Endothelial cell (in vitro differentiated cells): ENCODE measurements around the gene MRM1. TPM values are rescaled to one million over a fixed set of nuclear protein-coding genes. Genes with fewer than 3 reads are reported as not detected.
A peak's percentile ranks its signal among the peaks of the same experiment; 100 is the strongest.

Source experiments
- DNase-seq: peaks from one replicate; pipeline ENCODE4 v3.0.0; 2021; ENCODE audit warnings: low spot score
- H3K27ac Mint-ChIP-seq: one replicate; pipeline ENCODE4 v1.8.0; 2021; ENCODE audit warnings: mixed read lengths, inconsistent platforms; ENCODE audit not compliant: unreplicated experiment
- H3K27me3 Mint-ChIP-seq: one replicate; pipeline ENCODE4 v1.8.0; 2021; ENCODE audit warnings: mild to moderate bottlenecking, moderate library complexity, mixed read lengths, inconsistent platforms; ENCODE audit not compliant: unreplicated experiment
- H3K36me3 Mint-ChIP-seq: one replicate; pipeline ENCODE4 v1.8.0; 2021; ENCODE audit warnings: mild to moderate bottlenecking, low read depth, mixed read lengths, inconsistent platforms; ENCODE audit not compliant: unreplicated experiment
- H3K4me1 Mint-ChIP-seq: one replicate; pipeline ENCODE4 v1.8.0; 2021; ENCODE audit warnings: mild to moderate bottlenecking, mixed read lengths, inconsistent platforms; ENCODE audit not compliant: unreplicated experiment
- H3K4me3 Mint-ChIP-seq: one replicate; pipeline ENCODE4 v1.8.0; 2021; ENCODE audit warnings: mild to moderate bottlenecking, mixed read lengths, inconsistent platforms; ENCODE audit not compliant: unreplicated experiment
- H3K9me3 Mint-ChIP-seq: one replicate; pipeline ENCODE4 v1.8.0; 2021; ENCODE audit warnings: mixed read lengths, inconsistent platforms; ENCODE audit not compliant: unreplicated experiment
- CTCF ChIP-seq: fragments of 200-600 bp; sonication (generic); IDR thresholded peaks from one replicate; pipeline ENCODE4 v1.5.0; 2021; ENCODE audit warnings: antibody characterized with exemption; ENCODE audit not compliant: unreplicated experiment
- total RNA-seq: library from RNA; stranded (reverse); fragmentation: NEBNext Ultra II Directional; extraction: Animal tissue kit (Norgen Biotek cat#: 25700); gene quantifications from one replicate; pipeline ENCODE4 v1.2.1, GENCODE V29; 2021; ENCODE audit not compliant: unreplicated experiment

Gene MRM1
- total RNA-seq, 1 donor from 2014 or later: 1.7 TPM

GRCh38 chr17:36629970-36630502 lies 28.7 kb downstream of the MRM1 start:
- no peak for TF ChIP-seq CTCF
- Mint-ChIP-seq H3K27ac (no peak overlapping the region), H3K4me1 (peaks cover 29% of the 10 kb centered on the region), H3K9me3 (no peaks in the 10 kb centered on the region), H3K27me3 (peaks cover 7% of the 10 kb centered on the region), H3K4me3 (no peak overlapping the region), H3K36me3 (no peaks in the 10 kb centered on the region)
- no peak for DNase-seq

- Mint-ChIP-seq H3K27ac (no peak overlapping the region), H3K4me1 (peaks cover 34% of the 10 kb centered on the region), H3K36me3 (no peaks in the 10 kb centered on the region), H3K9me3 (no peaks in the 10 kb centered on the region), H3K27me3 (peaks cover 9% of the 10 kb centered on the region), H3K4me3 (no peak overlapping the region)
- DNase-seq: no peak
- no peak for TF ChIP-seq CTCF
These were observed 29.6 kb downstream of the MRM1 start for GRCh38 chr17:36631022-36631421.

GRCh38 chr17:36632916-36633771 lies 31.8 kb downstream of the MRM1 start:
- no peak for DNase-seq
- TF ChIP-seq CTCF: no peak
- Mint-ChIP-seq H3K27ac (peak overlapping the region; percentile 44), H3K4me3 (no peak overlapping the region), H3K4me1 (peaks cover 34% of the 10 kb centered on the region), H3K27me3 (peaks cover 11% of the 10 kb centered on the region), H3K9me3 (no peaks in the 10 kb centered on the region), H3K36me3 (no peaks in the 10 kb centered on the region)

GRCh38 chr17:36640346-36640745 lies 39.0 kb downstream of the MRM1 start:
- no peak overlapping the region for H3K4me3 Mint-ChIP-seq
- peaks cover 14% of the 10 kb centered on the region for H3K27me3 Mint-ChIP-seq
- H3K36me3 Mint-ChIP-seq: peaks cover 4% of the 10 kb centered on the region
- H3K4me1 Mint-ChIP-seq: peaks cover 11% of the 10 kb centered on the region
- no peak for TF ChIP-seq CTCF
- no peak overlapping the region for H3K27ac Mint-ChIP-seq
- no peaks in the 10 kb centered on the region for H3K9me3 Mint-ChIP-seq
- no peak for DNase-seq

- no peak for TF ChIP-seq CTCF
- no peak for DNase-seq
- peaks cover 14% of the 10 kb centered on the region for H3K27me3 Mint-ChIP-seq
- peaks cover 9% of the 10 kb centered on the region for H3K4me1 Mint-ChIP-seq
- peak overlapping the region; percentile 56 for H3K4me3 Mint-ChIP-seq
- H3K9me3 Mint-ChIP-seq: no peaks in the 10 kb centered on the region
- no peak overlapping the region for H3K27ac Mint-ChIP-seq
- peaks cover 4% of the 10 kb centered on the region for H3K36me3 Mint-ChIP-seq
These were observed 39.5 kb downstream of the MRM1 start for GRCh38 chr17:36640836-36641235.
